Measurements from ENCODE around the gene CCDC59. TPM values are rescaled to one million over a fixed set of nuclear protein-coding genes. Genes with fewer than 3 reads are reported as not detected.

The CCDC59 gene, protein sequence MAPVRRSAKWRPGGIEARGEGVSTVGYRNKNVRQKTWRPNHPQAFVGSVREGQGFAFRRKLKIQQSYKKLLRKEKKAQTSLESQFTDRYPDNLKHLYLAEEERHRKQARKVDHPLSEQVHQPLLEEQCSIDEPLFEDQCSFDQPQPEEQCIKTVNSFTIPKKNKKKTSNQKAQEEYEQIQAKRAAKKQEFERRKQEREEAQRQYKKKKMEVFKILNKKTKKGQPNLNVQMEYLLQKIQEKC
- 10 to 100 TPM; 14.2 to 30.4 TPM for total RNA-seq

DNA sequence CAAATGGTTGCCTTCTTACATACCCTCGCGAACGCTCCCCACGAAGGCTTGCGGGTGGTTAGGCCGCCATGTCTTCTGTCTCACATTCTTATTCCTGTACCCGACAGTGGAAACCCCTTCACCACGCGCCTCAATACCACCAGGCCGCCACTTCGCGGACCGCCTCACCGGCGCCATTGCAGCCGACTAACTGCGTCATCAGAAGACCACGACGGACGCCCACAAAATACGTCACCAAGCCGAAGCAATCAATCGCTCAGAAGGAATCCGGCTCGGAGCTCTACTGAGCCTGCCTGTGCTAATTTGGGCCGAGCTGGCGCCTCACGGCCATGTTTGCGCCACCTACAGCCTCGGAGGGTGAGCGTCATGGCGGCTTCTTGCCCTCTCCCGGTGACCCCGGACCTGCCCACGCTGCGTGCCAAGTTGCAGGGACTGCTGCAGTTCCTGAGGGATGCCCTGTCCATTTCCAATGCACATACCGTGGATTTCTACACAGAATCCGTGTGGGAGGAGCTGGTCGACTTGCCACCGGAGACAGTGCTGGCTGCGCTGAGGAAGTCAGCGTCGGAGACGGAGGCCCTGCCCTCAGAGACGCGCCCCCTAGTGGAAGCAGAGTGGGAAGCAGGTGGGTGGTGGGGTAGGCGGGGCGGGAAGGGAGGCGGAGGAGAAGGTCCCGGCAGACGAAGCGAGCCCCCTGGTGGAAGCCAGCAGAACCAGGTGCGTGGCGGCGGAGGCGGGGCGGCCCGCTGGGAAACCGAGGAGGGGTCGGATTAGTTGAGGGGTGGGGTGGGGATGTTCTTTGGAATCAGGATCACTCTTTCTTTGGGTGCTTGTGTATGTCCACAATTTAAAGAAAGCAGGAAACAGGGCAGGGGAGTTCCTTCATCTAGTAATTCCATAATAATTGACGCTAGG, at the start of gene CCDC59, which contains the start of gene METTL25:
Gene CCDC59 (minus strand): TSS at position 188 of the 915 bp plus-strand sequence. CDS start 11 bp downstream, at position 177.
Gene METTL25 (plus strand): TSS at position 330 of the 915 bp plus-strand sequence. CDS start 37 bp downstream, at position 367.
- Histone ChIP-seq H3K9me3 (no peaks in the 10 kb centered on the region), H3K36me3 (replicated peaks in 1 of 2; ENCODE audit: insufficient read depth in 1 of 2, low read depth in 2 of 2) (peaks cover 0 to 9% of the 10 kb centered on the region in 2 donors), H3K4me1 (peaks cover 33% of the 10 kb centered on the region), H3K4me3 (peak within 1 kb of the TSS; percentile 53 to 94), H3K27ac (peak within 1 kb of the TSS; percentile 94 to 99 (median 97)), H3K27me3 (no peaks in the 10 kb centered on the region)
- TF ChIP-seq POLR2A (IDR thresholded peaks at IDR 0.05), result peak; percentile 62 to 94 (median 87)
- TF ChIP-seq, protein P1, sequence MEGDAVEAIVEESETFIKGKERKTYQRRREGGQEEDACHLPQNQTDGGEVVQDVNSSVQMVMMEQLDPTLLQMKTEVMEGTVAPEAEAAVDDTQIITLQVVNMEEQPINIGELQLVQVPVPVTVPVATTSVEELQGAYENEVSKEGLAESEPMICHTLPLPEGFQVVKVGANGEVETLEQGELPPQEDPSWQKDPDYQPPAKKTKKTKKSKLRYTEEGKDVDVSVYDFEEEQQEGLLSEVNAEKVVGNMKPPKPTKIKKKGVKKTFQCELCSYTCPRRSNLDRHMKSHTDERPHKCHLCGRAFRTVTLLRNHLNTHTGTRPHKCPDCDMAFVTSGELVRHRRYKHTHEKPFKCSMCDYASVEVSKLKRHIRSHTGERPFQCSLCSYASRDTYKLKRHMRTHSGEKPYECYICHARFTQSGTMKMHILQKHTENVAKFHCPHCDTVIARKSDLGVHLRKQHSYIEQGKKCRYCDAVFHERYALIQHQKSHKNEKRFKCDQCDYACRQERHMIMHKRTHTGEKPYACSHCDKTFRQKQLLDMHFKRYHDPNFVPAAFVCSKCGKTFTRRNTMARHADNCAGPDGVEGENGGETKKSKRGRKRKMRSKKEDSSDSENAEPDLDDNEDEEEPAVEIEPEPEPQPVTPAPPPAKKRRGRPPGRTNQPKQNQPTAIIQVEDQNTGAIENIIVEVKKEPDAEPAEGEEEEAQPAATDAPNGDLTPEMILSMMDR (IDR thresholded peaks at IDR 0.05), result peak; percentile 90 to 100 (median 100)
- intact Hi-C loops (cut with DNase I), result no loop called here
- 0 to 1% methylated on average over 37 to 61 of the region's 61 CpGs for WGBS, 2 donors
- peak; percentile 97 to 98 (median 98) for DNase-seq
- ATAC-seq, result peak; percentile 97

DNA sequence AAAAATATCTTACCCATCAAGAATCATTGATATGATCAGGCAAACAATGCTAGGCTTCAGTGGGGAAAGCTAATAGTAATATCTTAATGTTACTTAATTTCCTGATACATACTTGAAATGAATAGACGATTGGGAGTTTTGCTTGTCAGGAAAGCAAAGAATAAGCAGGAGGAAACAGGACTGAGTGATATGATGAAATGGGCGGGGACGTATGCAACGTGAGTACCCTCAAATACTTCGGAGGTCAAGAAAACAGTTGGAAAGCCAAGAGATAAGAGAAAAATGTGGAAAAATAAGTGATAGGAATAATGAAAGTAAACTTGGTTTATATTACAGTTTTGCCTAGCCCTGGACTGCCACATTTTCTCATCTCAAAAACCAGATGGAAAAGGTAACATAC, 49.3 kb upstream of the CCDC59 start:
- Histone ChIP-seq H3K36me3 (replicated peaks in 1 of 2; ENCODE audit: insufficient read depth in 1 of 2, low read depth in 2 of 2) (no peaks in the 10 kb centered on the region), H3K9me3 (no peaks in the 10 kb centered on the region), H3K4me1 (peaks cover 32% of the 10 kb centered on the region), H3K27ac (no peak overlapping the region), H3K27me3 (no peaks in the 10 kb centered on the region), H3K4me3 (no peak overlapping the region)
- WGBS, 2 donors, result 20 to 26% methylated on average over 5 of the region's 5 CpGs
- ATAC-seq (no peak), DNase-seq (no peak)
- intact Hi-C loops (cut with DNase I), result no loop called here
- TF ChIP-seq POLR2A (IDR thresholded peaks at IDR 0.05), result no peak
- TF ChIP-seq, protein P1 (IDR thresholded peaks at IDR 0.05), result no peak

DNA sequence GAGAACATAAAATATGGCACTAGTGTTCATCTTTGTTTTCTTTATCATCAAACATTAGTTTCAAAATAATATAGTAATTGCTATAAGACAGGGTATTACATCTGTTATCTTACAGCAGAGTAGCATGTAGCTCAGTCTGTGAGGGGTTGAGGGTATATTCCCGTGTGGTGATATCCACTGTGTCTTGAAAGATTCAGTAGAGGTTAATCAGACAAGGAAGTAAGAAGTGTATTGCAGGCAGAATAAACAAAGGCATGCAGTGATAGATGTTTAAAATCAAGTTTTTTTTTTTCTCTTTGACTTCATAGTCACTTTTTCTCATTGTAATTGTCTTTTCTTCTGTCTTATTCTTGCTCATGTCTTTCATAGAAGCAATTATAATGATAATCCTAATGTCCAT, 48.5 kb upstream of the CCDC59 start:
- H3K4me3 ChIP-seq, result no peak overlapping the region
- TF ChIP-seq, protein P1 (IDR thresholded peaks at IDR 0.05), result no peak
- no peak for TF ChIP-seq POLR2A (IDR thresholded peaks at IDR 0.05)
- DNase-seq (no peak), ATAC-seq (no peak)
- WGBS, 2 donors, result 10 to 29% methylated on average over 1 of the region's 1 CpG
- no peaks in the 10 kb centered on the region for H3K27me3 ChIP-seq
- peak overlapping the region in 1 of 4 donors; percentile 6 for H3K27ac ChIP-seq
- H3K4me1 ChIP-seq, result peaks cover 29% of the 10 kb centered on the region
- H3K9me3 ChIP-seq, result no peaks in the 10 kb centered on the region
- H3K36me3 ChIP-seq (replicated peaks in 1 of 2; ENCODE audit: insufficient read depth in 1 of 2, low read depth in 2 of 2), result no peaks in the 10 kb centered on the region
- intact Hi-C loops (cut with DNase I), result no loop called here

DNA sequence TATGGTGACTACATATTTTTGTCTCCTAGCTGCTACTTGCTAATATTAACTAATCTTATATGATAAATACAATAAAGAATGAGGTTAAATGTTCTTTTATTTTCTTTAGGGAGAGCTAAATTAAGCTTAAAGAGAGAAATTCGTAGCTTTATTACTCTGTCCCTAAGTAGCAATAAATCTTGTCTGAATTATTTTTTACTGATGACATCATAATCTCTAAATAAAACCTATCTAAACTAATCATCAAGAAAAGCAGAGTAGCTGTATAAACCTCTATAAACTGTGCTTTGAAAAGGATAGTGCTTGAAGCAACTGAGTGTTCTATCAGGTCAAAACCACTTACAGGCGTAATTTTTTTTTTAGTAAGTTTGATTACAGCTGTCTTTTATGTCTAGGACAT, 42.6 kb upstream of the CCDC59 start:
- ATAC-seq, result no peak
- no peak overlapping the region for H3K4me3 ChIP-seq
- intact Hi-C loops (cut with DNase I), result no loop called here
- no peaks in the 10 kb centered on the region for H3K27me3 ChIP-seq
- H3K27ac ChIP-seq, result no peak overlapping the region
- no peaks in the 10 kb centered on the region for H3K4me1 ChIP-seq
- WGBS, 2 donors, result 87 to 93% methylated on average over 2 of the region's 2 CpGs
- H3K9me3 ChIP-seq, result no peaks in the 10 kb centered on the region
- TF ChIP-seq, protein P1 (IDR thresholded peaks at IDR 0.05), result no peak
- TF ChIP-seq POLR2A (IDR thresholded peaks at IDR 0.05), result no peak
- no peaks in the 10 kb centered on the region for H3K36me3 ChIP-seq (replicated peaks in 1 of 2; ENCODE audit: insufficient read depth in 1 of 2, low read depth in 2 of 2)
- DNase-seq, result no peak
